HG02588 (cell line): ENCODE measurements around the gene WFDC11.

ENCODE experiments used
- ATAC-seq: cut with Tn5 transposase; IDR thresholded peaks from one replicate; pipeline ENCODE4 v1.9.1; 2021; ENCODE audit warnings: mild to moderate bottlenecking, moderate library complexity; ENCODE audit not compliant: unreplicated experiment

Gene WFDC11

DNA sequence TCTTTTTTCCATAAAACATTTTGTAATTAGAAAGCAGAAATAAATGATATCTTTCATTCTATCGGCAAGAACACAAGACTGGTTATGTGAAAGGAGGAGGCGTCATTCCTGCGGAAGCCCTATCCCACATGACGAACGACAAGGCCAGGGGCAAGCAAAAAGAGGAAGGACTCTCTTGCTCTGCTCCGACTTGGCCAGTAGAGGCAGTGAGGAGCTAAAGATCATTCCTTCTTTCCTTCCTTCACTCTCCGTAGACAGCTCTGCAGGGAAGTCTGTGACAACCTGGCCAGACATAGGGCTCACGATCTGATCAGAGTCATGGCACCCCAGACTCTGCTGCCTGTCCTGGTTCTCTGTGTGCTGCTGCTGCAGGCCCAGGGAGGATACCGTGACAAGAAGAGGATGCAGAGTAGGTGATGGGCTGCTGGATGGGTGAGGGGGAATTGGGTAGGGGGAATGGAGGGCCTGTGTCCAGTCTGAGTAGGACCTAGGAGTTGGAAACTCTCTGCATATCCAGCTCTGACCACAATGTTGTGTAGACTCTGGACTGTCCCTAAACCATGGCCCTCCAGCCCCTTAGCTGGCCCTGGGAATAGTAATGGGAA lies 40.4 kb downstream of the WFDC11 start, which contains the start of gene WFDC10A:
TSS of gene WFDC10A (plus strand) at position 244 of the 605 bp plus-strand sequence. CDS start at position 319, 75 bp downstream.
- no peak for ATAC-seq

DNA sequence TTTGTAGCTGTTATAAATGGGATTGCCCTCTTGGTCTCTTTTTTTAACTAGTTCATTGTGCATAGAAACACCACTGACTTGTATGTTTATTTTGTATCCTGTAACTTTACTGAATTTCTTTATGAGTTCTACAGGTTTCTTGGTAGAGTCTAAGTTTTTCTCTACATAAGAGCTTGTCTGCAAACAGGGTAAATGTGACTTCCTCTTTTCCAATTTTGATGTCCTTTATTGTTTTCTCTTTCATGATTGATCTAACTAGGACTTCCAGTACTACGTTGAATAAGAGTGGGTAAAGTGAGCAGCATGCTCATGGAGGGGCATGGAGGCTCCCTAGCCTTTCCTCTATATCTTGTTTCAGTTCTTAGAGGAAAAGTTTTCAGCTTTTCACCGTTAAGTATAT lies 43.5 kb downstream of the WFDC11 start:
- ATAC-seq: no peak

DNA sequence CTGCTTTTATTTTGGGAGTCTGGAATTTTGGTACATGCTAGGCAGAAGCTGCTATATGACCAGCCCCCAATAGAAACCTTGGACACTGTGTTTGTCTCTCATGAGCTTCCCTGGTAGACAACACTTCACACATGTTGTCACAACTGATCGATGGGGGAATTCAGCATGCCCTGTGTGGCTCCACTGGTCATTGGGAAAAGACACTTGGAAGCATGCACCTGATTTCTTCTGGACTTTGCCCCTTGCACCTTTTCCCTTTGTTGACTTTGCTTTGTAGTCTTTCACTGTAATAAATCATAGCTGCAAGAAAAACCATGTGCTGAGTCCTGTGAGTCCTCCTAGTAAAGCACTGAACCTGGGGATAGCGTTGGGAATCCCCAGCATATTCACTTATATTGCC lies 48.4 kb downstream of the WFDC11 start:
- no peak for ATAC-seq

DNA sequence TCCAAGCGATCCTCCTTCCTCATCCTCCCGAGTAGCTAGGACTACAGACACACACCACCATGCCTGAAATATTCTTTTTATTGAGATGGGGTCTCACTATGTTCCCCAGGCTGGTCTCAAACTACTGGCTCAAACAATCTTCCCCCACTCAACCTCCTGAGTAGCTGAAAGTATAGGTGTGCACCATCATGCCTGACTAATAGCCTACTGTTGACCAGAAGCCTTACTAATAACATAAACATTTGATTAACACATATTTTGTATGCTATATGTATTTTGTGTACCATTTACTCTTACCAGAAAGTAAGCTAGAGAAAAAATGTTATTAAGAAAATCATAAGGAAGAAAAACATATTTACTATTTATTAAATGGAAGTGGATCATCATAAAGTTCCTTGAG lies 52.4 kb downstream of the WFDC11 start:
- no peak for ATAC-seq

DNA sequence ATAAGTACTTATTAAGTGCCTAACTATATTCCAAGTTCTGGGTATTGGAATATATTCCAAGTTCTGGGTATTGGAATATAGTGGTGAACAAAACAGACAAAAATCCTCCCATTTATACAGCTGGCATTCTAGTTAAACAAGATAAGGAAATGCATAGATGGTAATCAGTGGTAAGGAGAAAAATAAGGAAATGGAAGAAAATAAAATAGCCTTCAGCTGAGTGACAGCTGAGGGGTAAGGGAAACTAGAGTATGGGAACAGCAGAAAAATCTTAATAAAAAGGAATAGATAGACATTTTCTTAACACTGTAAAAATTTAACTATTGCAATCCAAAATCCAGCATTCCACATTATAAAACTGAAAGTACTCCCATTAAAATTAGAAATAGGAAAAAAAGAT lies 57.7 kb downstream of the WFDC11 start:
- no peak for ATAC-seq

DNA sequence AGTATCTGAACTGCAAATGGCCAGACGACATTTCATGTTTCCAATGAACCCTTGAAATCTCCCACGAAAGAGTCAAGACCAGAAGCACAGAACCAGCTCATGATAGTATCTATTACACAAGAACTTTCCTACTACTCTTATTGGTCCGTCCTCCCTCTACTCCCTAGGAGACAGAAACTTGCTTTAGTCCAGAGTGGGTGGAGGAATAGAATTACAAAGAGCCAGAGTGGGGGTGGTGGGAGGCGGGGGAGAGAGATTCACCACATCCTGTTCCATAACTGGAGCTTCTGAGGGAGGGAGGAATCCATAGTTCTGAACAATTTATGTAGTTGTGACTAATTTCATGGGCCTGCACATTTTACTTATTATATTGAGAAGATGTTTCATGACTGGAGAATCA lies 59.0 kb downstream of the WFDC11 start:
- ATAC-seq: no peak

DNA sequence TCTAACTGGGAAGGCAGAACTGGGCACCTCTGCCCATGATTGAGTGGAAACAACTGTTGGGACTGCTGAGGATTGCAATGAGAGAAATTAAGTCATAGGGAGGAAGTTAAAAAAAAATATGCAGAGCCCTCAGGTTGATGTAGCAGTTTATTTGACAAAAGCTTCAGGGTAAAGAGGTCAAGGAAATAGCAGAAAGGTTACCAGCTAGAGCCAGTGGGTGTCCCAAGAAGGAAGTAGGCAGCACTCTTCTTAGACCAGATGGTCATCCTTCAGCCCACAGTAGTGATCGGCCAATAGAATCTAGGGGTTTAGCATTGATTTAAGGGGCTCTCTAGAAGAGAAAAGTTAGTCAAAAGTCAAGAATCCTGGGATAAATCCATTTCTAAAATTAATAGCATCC lies 62.2 kb downstream of the WFDC11 start:
- ATAC-seq: no peak
